Lower leg skin (tissue), 3 donors: Measurements from ENCODE around the gene ELP4.

Source experiments
- POLR2A ChIP-seq, 2 donors: fragments of 450-650 bp; IDR thresholded peaks; one replicate each; pipeline ENCODE4 v1.6.1; 2016 to 2017; ENCODE audit warnings: antibody characterized with exemption in 2 of 2, mild to moderate bottlenecking in 1 of 2, moderate library complexity in 1 of 2
- TF ChIP-seq, protein P1 (sequence below), 3 donors: fragments of 450-650 bp; IDR thresholded peaks; one replicate each; pipeline ENCODE4 v1.5.1; 2016; ENCODE audit warnings: antibody characterized with exemption in 3 of 3, mild to moderate bottlenecking in 3 of 3, moderate library complexity in 2 of 3

DNA sequence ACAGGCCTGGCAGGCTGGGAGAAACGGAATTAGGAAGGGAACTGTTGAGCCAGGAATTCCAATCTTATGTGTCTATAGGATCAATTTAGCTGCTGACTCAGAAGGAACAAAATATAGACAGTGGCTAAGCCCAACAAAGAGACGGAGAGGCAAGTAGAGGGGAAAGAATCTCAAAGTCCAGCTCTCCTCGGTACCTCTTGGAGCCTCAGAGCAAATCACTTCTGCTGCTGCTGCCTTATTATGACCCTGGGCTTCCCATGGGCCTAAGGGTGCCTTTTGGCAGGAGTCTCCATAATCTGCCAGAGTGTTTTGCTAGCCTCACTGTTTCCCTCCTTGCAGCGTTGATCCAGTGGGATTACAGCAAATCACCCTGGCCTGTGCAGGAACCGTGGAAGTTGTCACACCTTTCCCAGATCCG is 269.8 kb downstream of the ELP4 start:
- TF ChIP-seq, protein P1, sequence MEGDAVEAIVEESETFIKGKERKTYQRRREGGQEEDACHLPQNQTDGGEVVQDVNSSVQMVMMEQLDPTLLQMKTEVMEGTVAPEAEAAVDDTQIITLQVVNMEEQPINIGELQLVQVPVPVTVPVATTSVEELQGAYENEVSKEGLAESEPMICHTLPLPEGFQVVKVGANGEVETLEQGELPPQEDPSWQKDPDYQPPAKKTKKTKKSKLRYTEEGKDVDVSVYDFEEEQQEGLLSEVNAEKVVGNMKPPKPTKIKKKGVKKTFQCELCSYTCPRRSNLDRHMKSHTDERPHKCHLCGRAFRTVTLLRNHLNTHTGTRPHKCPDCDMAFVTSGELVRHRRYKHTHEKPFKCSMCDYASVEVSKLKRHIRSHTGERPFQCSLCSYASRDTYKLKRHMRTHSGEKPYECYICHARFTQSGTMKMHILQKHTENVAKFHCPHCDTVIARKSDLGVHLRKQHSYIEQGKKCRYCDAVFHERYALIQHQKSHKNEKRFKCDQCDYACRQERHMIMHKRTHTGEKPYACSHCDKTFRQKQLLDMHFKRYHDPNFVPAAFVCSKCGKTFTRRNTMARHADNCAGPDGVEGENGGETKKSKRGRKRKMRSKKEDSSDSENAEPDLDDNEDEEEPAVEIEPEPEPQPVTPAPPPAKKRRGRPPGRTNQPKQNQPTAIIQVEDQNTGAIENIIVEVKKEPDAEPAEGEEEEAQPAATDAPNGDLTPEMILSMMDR (IDR thresholded peaks at IDR 0.05), result no peak
- TF ChIP-seq POLR2A (IDR thresholded peaks at IDR 0.05), result no peak
